Lower leg skin (tissue), 4 donors: Measurements from ENCODE around the gene CCDC92. TPM values are rescaled to one million over a fixed set of nuclear protein-coding genes. Genes with fewer than 3 reads are reported as not detected.

Source experiments
- DNase-seq, 2 donors: peaks; one replicate each; pipeline ENCODE4 v3.0.0-alpha.2; 2019; ENCODE audit warnings: low spot score in 2 of 2
- H3K4me3 ChIP-seq: fragments of 200-600 bp; sonication (generic); 2 replicates; pipeline ENCODE4 v1.5.1; 2017; ENCODE audit warnings: mild to moderate bottlenecking, low read depth; ENCODE audit not compliant: poor library complexity, severe bottlenecking
- CTCF ChIP-seq, 3 donors: fragments of 450-650 bp; IDR thresholded peaks; one replicate each; pipeline ENCODE4 v1.5.1; 2016; ENCODE audit warnings: antibody characterized with exemption in 3 of 3, mild to moderate bottlenecking in 3 of 3, moderate library complexity in 2 of 3
- POLR2A ChIP-seq, 2 donors: fragments of 450-650 bp; IDR thresholded peaks; one replicate each; pipeline ENCODE4 v1.6.1; 2016 to 2017; ENCODE audit warnings: antibody characterized with exemption in 2 of 2, mild to moderate bottlenecking in 1 of 2, moderate library complexity in 1 of 2
- WGBS, 2 donors: methylation state at CpG; one replicate each; pipeline ENCODE4 v1.1.5; 2018; 5-methylcytosine and 5-hydroxymethylcytosine counted together
- intact Hi-C: fragments of 100-400 bp; cut with DNase I; formaldehyde crosslinking; loops from one replicate; pipeline ENCODE4 v1.15.0; 2023; ENCODE audit warnings: low total_unique reads
- total RNA-seq, 4 donors: library from RNA; depleted of rRNA; stranded (reverse); fragments of >200 nt; gene quantifications; one replicate each; pipeline ENCODE4 v1.1.0, GENCODE V29; 2016

CCDC92 gene
- total RNA-seq, 4 donors from 2014 or later: 6.7 to 11.9 (median 10.1) TPM

- TF ChIP-seq POLR2A (IDR thresholded peaks at IDR 0.05) (no peak), CTCF (IDR thresholded peaks at IDR 0.05) (peak in 1 of 3 donors; percentile 58)
- no peak overlapping the region for H3K4me3 ChIP-seq
- intact Hi-C loops: no loop called here
- no peak for DNase-seq
- 61 to 62% methylated on average over 7 of the region's 7 CpGs for WGBS, 2 donors
Observed at GRCh38 chr12:123983822-123984485, 11.3 kb upstream of the CCDC92 start.

- WGBS, 2 donors: 93 to 99% methylated on average over 7 of the region's 7 CpGs
- intact Hi-C loops: no loop called here
- no peak for TF ChIP-seq POLR2A (IDR thresholded peaks at IDR 0.05)
- no peak for TF ChIP-seq CTCF (IDR thresholded peaks at IDR 0.05)
- no peak for DNase-seq
- H3K4me3 ChIP-seq: no peak overlapping the region
Observed at GRCh38 chr12:123982269-123982668, 9.6 kb upstream of the CCDC92 start.

GRCh38 chr12:123979566-123979965 lies 6.9 kb upstream of the CCDC92 start:
- H3K4me3 ChIP-seq: no peak overlapping the region
- 94 to 97% methylated on average over 6 of the region's 6 CpGs for WGBS, 2 donors
- no peak for DNase-seq
- TF ChIP-seq CTCF (IDR thresholded peaks at IDR 0.05): no peak
- TF ChIP-seq POLR2A (IDR thresholded peaks at IDR 0.05): no peak
- intact Hi-C loops: loop anchor here (5.0 kb wide), 1 partner anchor 827 kb away; the partner anchor contains the start of gene PITPNM2

- TF ChIP-seq CTCF (IDR thresholded peaks at IDR 0.05): no peak
- TF ChIP-seq POLR2A (IDR thresholded peaks at IDR 0.05): no peak
- H3K4me3 ChIP-seq: no peak overlapping the region
- 89 to 92% methylated on average over 7 of the region's 7 CpGs for WGBS, 2 donors
- intact Hi-C loops: loop anchor here (5.0 kb wide), 1 partner anchor 824 kb away; the partner anchor contains the start of gene PITPNM2
- DNase-seq: no peak
Observed at GRCh38 chr12:123976227-123976826, 3.7 kb upstream of the CCDC92 start.

GRCh38 chr12:123973552-123974341 lies 1.1 kb upstream of the CCDC92 start:
- H3K4me3 ChIP-seq: peak overlapping the region; percentile 78
- DNase-seq: peak in 1 of 2 donors; percentile 87
- WGBS, 2 donors: 3 to 5% methylated on average over 29 to 43 of the region's 69 CpGs
- no peak for TF ChIP-seq CTCF (IDR thresholded peaks at IDR 0.05)
- TF ChIP-seq POLR2A (IDR thresholded peaks at IDR 0.05): no peak
- intact Hi-C loops: no loop called here
